ENCODE measurements around the gene HS2ST1.

The HS2ST1 gene

GRCh38 chr1:86951430-86951829 lies 37.0 kb downstream of the HS2ST1 start:
- Histone ChIP-seq H3K9ac (no peak overlapping the region), H3K4me3 (ENCODE audit: low read depth, low read length) (no peak overlapping the region), H3K79me2 (no peaks in the 10 kb centered on the region), H3K27ac (no peak overlapping the region), H3K4me2 (ENCODE audit: low read length) (no peak overlapping the region), H3K36me3 (ENCODE audit: control insufficient read depth, insufficient read depth, low read length) (no peaks in the 10 kb centered on the region), H3K9me3 (ENCODE audit: control insufficient read depth, low read length) (no peaks in the 10 kb centered on the region), H3K27me3 (ENCODE audit: control insufficient read depth, insufficient read depth, low read length) (no peaks in the 10 kb centered on the region), H3K4me1 (no peaks in the 10 kb centered on the region), H2AFZ (no peak overlapping the region)
- TF ChIP-seq CTCF (IDR thresholded peaks at IDR 0.05): no peak

GRCh38 chr1:86953167-86953566 lies 38.7 kb downstream of the HS2ST1 start:
- Histone ChIP-seq H3K4me3 (ENCODE audit: low read depth, low read length) (no peak overlapping the region), H3K9ac (no peak overlapping the region), H3K79me2 (no peaks in the 10 kb centered on the region), H3K27ac (no peak overlapping the region), H3K36me3 (ENCODE audit: control insufficient read depth, insufficient read depth, low read length) (no peaks in the 10 kb centered on the region), H3K4me1 (no peaks in the 10 kb centered on the region), H2AFZ (no peak overlapping the region), H3K4me2 (ENCODE audit: low read length) (no peak overlapping the region), H3K27me3 (ENCODE audit: control insufficient read depth, insufficient read depth, low read length) (no peaks in the 10 kb centered on the region), H3K9me3 (ENCODE audit: control insufficient read depth, low read length) (no peaks in the 10 kb centered on the region)
- no peak for TF ChIP-seq CTCF (IDR thresholded peaks at IDR 0.05)

GRCh38 chr1:86955678-86956077 lies 41.2 kb downstream of the HS2ST1 start:
- Histone ChIP-seq H3K79me2 (no peaks in the 10 kb centered on the region), H2AFZ (no peak overlapping the region), H3K27ac (no peak overlapping the region), H3K4me3 (ENCODE audit: low read depth, low read length) (no peak overlapping the region), H3K9ac (no peak overlapping the region), H3K9me3 (ENCODE audit: control insufficient read depth, low read length) (no peaks in the 10 kb centered on the region), H3K27me3 (ENCODE audit: control insufficient read depth, insufficient read depth, low read length) (no peaks in the 10 kb centered on the region), H3K4me1 (no peaks in the 10 kb centered on the region), H3K4me2 (ENCODE audit: low read length) (no peak overlapping the region), H3K36me3 (ENCODE audit: control insufficient read depth, insufficient read depth, low read length) (no peaks in the 10 kb centered on the region)
- no peak for TF ChIP-seq CTCF (IDR thresholded peaks at IDR 0.05)

GRCh38 chr1:86956221-86956620 lies 41.8 kb downstream of the HS2ST1 start:
- H3K36me3 ChIP-seq (ENCODE audit: control insufficient read depth, insufficient read depth, low read length): no peaks in the 10 kb centered on the region
- H3K9me3 ChIP-seq (ENCODE audit: control insufficient read depth, low read length): no peaks in the 10 kb centered on the region
- no peak overlapping the region for H3K27ac ChIP-seq
- no peak for TF ChIP-seq CTCF (IDR thresholded peaks at IDR 0.05)
- no peaks in the 10 kb centered on the region for H3K4me1 ChIP-seq
- no peaks in the 10 kb centered on the region for H3K79me2 ChIP-seq
- H2AFZ ChIP-seq: no peak overlapping the region
- no peaks in the 10 kb centered on the region for H3K27me3 ChIP-seq (ENCODE audit: control insufficient read depth, insufficient read depth, low read length)
- H3K4me3 ChIP-seq (ENCODE audit: low read depth, low read length): no peak overlapping the region
- H3K4me2 ChIP-seq (ENCODE audit: low read length): no peak overlapping the region
- H3K9ac ChIP-seq: no peak overlapping the region

- Histone ChIP-seq H3K4me1 (no peaks in the 10 kb centered on the region), H3K9ac (no peak overlapping the region), H2AFZ (no peak overlapping the region), H3K27me3 (ENCODE audit: control insufficient read depth, insufficient read depth, low read length) (no peaks in the 10 kb centered on the region), H3K27ac (no peak overlapping the region), H3K4me2 (ENCODE audit: low read length) (no peak overlapping the region), H3K9me3 (ENCODE audit: control insufficient read depth, low read length) (no peaks in the 10 kb centered on the region), H3K79me2 (no peaks in the 10 kb centered on the region), H3K36me3 (ENCODE audit: control insufficient read depth, insufficient read depth, low read length) (no peaks in the 10 kb centered on the region), H3K4me3 (ENCODE audit: low read depth, low read length) (no peak overlapping the region)
- no peak for TF ChIP-seq CTCF (IDR thresholded peaks at IDR 0.05)
Measured at GRCh38 chr1:86957221-86957620, 42.8 kb downstream of the HS2ST1 start.
